GM12878 (cell line): Measurements from ENCODE around the gene WDR18. TPM values are rescaled to one million over a fixed set of nuclear protein-coding genes. Genes with fewer than 3 reads are reported as not detected.

Experiments used
- ATAC-seq: fragments of 200-7000 bp; cut with Tn5 transposase; 3 replicates; pipeline ENCODE4 v1.9.1; 2020; ENCODE audit warnings: mild to moderate bottlenecking, moderate library complexity
- BruUV-seq: library from RNA; stranded (reverse); fragments of 400-500 nt; replicated peaks from 2 replicates; lab custom pipeline; 2021; lab: Mats Ljungman, UMichigan
- CTCF ChIA-PET: fragments of 300-600 bp; sonication (Branson Sonifier 250); formaldehyde crosslinking; extraction: SDS; loops from one replicate; lab custom pipeline; 2021; ENCODE audit warnings: inconsistent platforms; lab: Yijun Ruan, JAX
- POLR2A ChIA-PET: fragments of 350-600 bp; formaldehyde crosslinking; extraction: SDS; loops from one replicate; lab custom pipeline; 2021; ENCODE audit warnings: inconsistent platforms; lab: Charles Lee
- RAD21 ChIA-PET: fragments of 300-600 bp; sonication (Branson Sonifier 250); formaldehyde crosslinking; loops from one replicate; lab custom pipeline; 2023; ENCODE audit warnings: antibody characterized with exemption; ENCODE audit not compliant: unreplicated experiment; lab: Charles Lee
- SMC1A ChIA-PET: fragments of 300-600 bp; sonication (Branson Sonifier 250); formaldehyde crosslinking; loops from one replicate; lab custom pipeline; 2023; ENCODE audit not compliant: unreplicated experiment, uncharacterized antibody; lab: Charles Lee
- DNase-seq: peaks from one replicate; pipeline ENCODE4 v3.0.0-alpha.2; 2011; ENCODE audit warnings: low read depth, low spot score
- FAIRE-seq: peaks from 3 replicates; lab custom pipeline; 2011; peaks lifted over from hg19 to GRCh38; lab: Jason Lieb, UNC
- H2AFZ ChIP-seq: 2 replicates; pipeline ENCODE4 v1.6.0; 2011; ENCODE audit warnings: low read depth, low read length, control low read depth; ENCODE audit not compliant: control insufficient read depth
- H3K27ac ChIP-seq: 2 replicates; pipeline ENCODE4 v1.5.1; 2011; ENCODE audit warnings: control low read depth; ENCODE audit not compliant: control insufficient read depth, insufficient read depth
- H3K27me3 ChIP-seq, 2 experiments: replicated peaks in 1 of 2; 2 replicates each; pipeline versions ENCODE4 v1.6.0 to v1.6.1; 2011; ENCODE audit warnings: low read length in 1 of 2; ENCODE audit not compliant: control insufficient read depth in 2 of 2, insufficient read depth in 2 of 2
- H3K36me3 ChIP-seq, 2 experiments: 2 replicates each; pipeline ENCODE4 v1.5.1; 2011; ENCODE audit warnings: low read length in 1 of 2; ENCODE audit not compliant: control insufficient read depth in 2 of 2, insufficient read depth in 2 of 2
- H3K4me1 ChIP-seq: 2 replicates; pipeline ENCODE4 v1.6.1; 2011; ENCODE audit warnings: mild to moderate bottlenecking, low read length, moderate library complexity, mixed read lengths; ENCODE audit not compliant: control insufficient read depth, insufficient read depth
- H3K4me2 ChIP-seq: 2 replicates; pipeline ENCODE4 v1.6.0; 2011; ENCODE audit warnings: control low read depth; ENCODE audit not compliant: control insufficient read depth, insufficient read depth
- H3K4me3 ChIP-seq: fragments of 200-600 bp; sonication (generic); 2 replicates; pipeline ENCODE4 v1.5.1; 2016
- H3K79me2 ChIP-seq: 2 replicates; pipeline ENCODE4 v1.6.0; 2011; ENCODE audit warnings: low read length; ENCODE audit not compliant: control insufficient read depth, insufficient read depth
- H3K9ac ChIP-seq: 2 replicates; pipeline ENCODE4 v1.8.0; 2011; ENCODE audit warnings: low read length, control low read depth, mixed read lengths; ENCODE audit not compliant: control insufficient read depth, insufficient read depth
- H3K9me3 ChIP-seq: replicated peaks from 3 replicates; pipeline ENCODE4 v1.5.1; 2011; ENCODE audit warnings: mild to moderate bottlenecking, low read length; ENCODE audit not compliant: control insufficient read depth, insufficient read depth
- H4K20me1 ChIP-seq: 2 replicates; pipeline ENCODE4 v1.6.0; 2011; ENCODE audit not compliant: control insufficient read depth, insufficient read depth
- ATF3 ChIP-seq: IDR thresholded peaks from 2 replicates; pipeline ENCODE4 v1.6.1; 2011; ENCODE audit warnings: low read depth, mild to moderate bottlenecking, low read length, moderate library complexity, borderline replicate concordance; ENCODE audit errors: extremely low read depth
- CBX5 ChIP-seq: sonication (generic); IDR thresholded peaks from 2 replicates; pipeline ENCODE4 v1.6.1; 2016; ENCODE audit warnings: low read depth, moderate library complexity, mild to moderate bottlenecking, inconsistent platforms
- CTCF ChIP-seq, 3 experiments: IDR thresholded peaks in 2 of 3; conservative IDR thresholded peaks in 1 of 3; 2 replicates each; pipeline ENCODE4 v1.5.1; 2011; ENCODE audit warnings: low read depth in 3 of 3, low read length in 3 of 3, mild to moderate bottlenecking in 3 of 3, control low read depth in 2 of 3, moderate library complexity in 2 of 3, inconsistent platforms in 1 of 3, mixed read lengths in 1 of 3; ENCODE audit not compliant: control insufficient read depth in 2 of 3, insufficient read depth in 1 of 3; ENCODE audit errors: extremely low read depth in 1 of 3
- IKZF2 ChIP-seq, 2 experiments: fragments of 450-650 bp; IDR thresholded peaks; 2 replicates each; pipeline ENCODE4 v1.6.1; 2017; ENCODE audit warnings: mild to moderate bottlenecking in 2 of 2, moderate library complexity in 2 of 2
- KAT2A ChIP-seq: conservative IDR thresholded peaks from 2 replicates; pipeline ENCODE4 v1.6.1; 2011; ENCODE audit warnings: low read depth, low read length; ENCODE audit not compliant: control insufficient read depth
- MEF2B ChIP-seq: fragments of 450-650 bp; IDR thresholded peaks from 2 replicates; pipeline ENCODE4 v1.6.1; 2018; ENCODE audit warnings: mild to moderate bottlenecking, moderate library complexity; ENCODE audit not compliant: partially characterized antibody, poor library complexity, severe bottlenecking
- NFXL1 ChIP-seq: fragments of 450-650 bp; IDR thresholded peaks from 2 replicates; pipeline ENCODE4 v1.6.1; 2017; ENCODE audit warnings: antibody characterized with exemption, mild to moderate bottlenecking, borderline replicate concordance
- PRDM15 ChIP-seq: fragments of 450-650 bp; formaldehyde crosslinking; IDR thresholded peaks from 2 replicates; pipeline ENCODE4 v1.4.0; 2020; ENCODE audit warnings: mild to moderate bottlenecking, moderate library complexity
- RAD21 ChIP-seq: IDR thresholded peaks from 2 replicates; pipeline ENCODE4 v1.6.1; 2011; ENCODE audit warnings: mild to moderate bottlenecking, low read depth, low read length, moderate library complexity; ENCODE audit not compliant: insufficient read depth
- RELA ChIP-seq: fragments of 450-650 bp; IDR thresholded peaks from 2 replicates; pipeline ENCODE4 v1.8.0; 2014; ENCODE audit warnings: borderline replicate concordance; ENCODE audit not compliant: partially characterized antibody
- RUNX3 ChIP-seq: IDR thresholded peaks from 2 replicates; pipeline ENCODE4 v1.6.1; 2012; ENCODE audit warnings: low read length, inconsistent platforms
- SMAD1 ChIP-seq: fragments of 450-650 bp; IDR thresholded peaks from 2 replicates; pipeline ENCODE4 v1.6.1; 2018; ENCODE audit warnings: mild to moderate bottlenecking, low read depth; ENCODE audit not compliant: partially characterized antibody
- USF1 ChIP-seq: IDR thresholded peaks from 2 replicates; pipeline ENCODE4 v1.6.1; 2011; ENCODE audit warnings: borderline replicate concordance, low read depth, mild to moderate bottlenecking, moderate library complexity, mixed read lengths, low read length; ENCODE audit not compliant: insufficient read depth; ENCODE audit errors: extremely low read length
- ZBTB33 ChIP-seq: fragments of 450-650 bp; IDR thresholded peaks from 2 replicates; pipeline ENCODE4 v1.6.1; 2017; ENCODE audit warnings: mild to moderate bottlenecking
- WGBS: methylation state at CpG from one replicate; pipeline ENCODE4 v1.1.6; 2016; ENCODE audit warnings: low lambda C conversion rate; ENCODE audit not compliant: insufficient replicate concordance, insufficient coverage; ENCODE audit errors: missing lambda C conversion rate; 5-methylcytosine and 5-hydroxymethylcytosine counted together
- in situ Hi-C: fragments of 300-500 bp; cut with MboI; formaldehyde crosslinking; loops from 9 replicates; pipeline ENCODE4 v1.14.3; 2018; ENCODE audit warnings: mixed read lengths
- intact Hi-C: fragments of 100-400 bp; cut with micrococcal nuclease; formaldehyde crosslinking; loops from one replicate; pipeline ENCODE4 v1.14.2; 2022; ENCODE audit not compliant: unreplicated experiment
- polyA plus RNA-seq, 11 experiments: library from polyadenylated mRNA; depleted of rRNA in 4 of 11; unstranded in 6 of 11; stranded (reverse) in 5 of 11; fragments of >200 nt; fragmentation: Nextera tagmentation in 4 of 11; fragmentation: Illumina TruSeq in 1 of 11; extraction: Ambion mirVana in 4 of 11; extraction: Trizol in 1 of 11; gene quantifications; 1 replicate in 1 of 11; 2 replicates in 10 of 11; pipeline versions ENCODE4 v1.2.1 to v1.2.3, GENCODE V29; 2011 to 2016; ENCODE audit warnings: inconsistent platforms in 2 of 11, missing spikeins in 2 of 11, low read depth in 1 of 11
- total RNA-seq, 4 experiments: library from RNA; depleted of rRNA in 3 of 4; stranded (reverse); fragments of >200 nt in 3 of 4; fragmentation: Illumina TruSeq in 1 of 4; extraction: Trizol in 1 of 4; gene quantifications; 2 replicates each; pipeline versions ENCODE4 v1.2.1 to v1.2.3, GENCODE V29; 2013 to 2021

WDR18 gene
- total and polyA plus RNA-seq, 10 of the 15 experiments (the other 5 are each of a cell fraction or from before 2014, with no cell fraction given): 3.0 to 206 (median 62.3) TPM

GRCh38 chr19:970695-971094 lies 13.4 kb upstream of the WDR18 start:
- Histone ChIP-seq H4K20me1 (no peaks in the 10 kb centered on the region), H3K27me3 (no peaks in the 10 kb centered on the region), H3K4me1 (no peaks in the 10 kb centered on the region), H3K79me2 (no peaks in the 10 kb centered on the region), H3K27ac (no peak overlapping the region), H2AFZ (no peak overlapping the region), H3K4me3 (no peak overlapping the region)
- in situ Hi-C loops: no loop called here
- ATAC-seq: no peak
- no peak for DNase-seq
- SMC1A ChIA-PET: no interaction called here
- no peak for FAIRE-seq
- over 99% methylated on average over 14 of the region's 14 CpGs for WGBS
- intact Hi-C loops: no loop called here
- RAD21 ChIA-PET: no interaction called here
- POLR2A ChIA-PET: interaction anchor here (0.6 kb wide), 1 partner anchor 32 kb away, joined by 8 read pairs; no protein-coding TSS in a partner anchor
- TF ChIP-seq RAD21 (peak; percentile 13; the same call in 1 of the 2 replicates), ATF3 (no peak), CTCF (IDR thresholded peaks at IDR 0.05 in 2 of 3, conservative IDR thresholded peaks at IDR 0.05 in 1 of 3; ENCODE audit: control insufficient read depth in 2 of 3, extremely low read depth in 1 of 3, insufficient read depth in 1 of 3, low read depth in 3 of 3, low read length in 3 of 3) (peak; percentile 25 to 51 (median 50); a peak in 4 of 6 replicates), KAT2A (no peak), NFXL1 (peak; percentile 89), SMAD1 (no peak), RUNX3 (peak; percentile 32; the same call in 1 of the 2 replicates), CBX5 (peak; percentile 98), PRDM15 (CRISPR knock-in tag) (no peak), RELA (no peak), ZBTB33 (peak; percentile 93), IKZF2 (IDR thresholded peaks at IDR 0.05) (no peak), USF1 (no peak), MEF2B (no peak)
- TF ChIP-seq, all 136 proteins: peak for 6
- Histone ChIP-seq H3K9ac (no peak overlapping the region), H3K4me2 (no peak overlapping the region), H3K36me3 (peaks cover 16 to 26% of the 10 kb centered on the region in 2 experiments), H3K9me3 (no peaks in the 10 kb centered on the region; the same call in 2 of the 3 replicates)
- BruUV-seq: no TSS peak
- CTCF ChIA-PET: interaction anchor here (0.6 to 1.9 kb wide), 4 partner anchors 8 to 48 kb away, joined by 3 to 9 read pairs (median 4); partner anchors contain the start of gene WDR18
